Lung (tissue), 12 donors: ENCODE data around the gene CHST9. TPM values are rescaled to one million over a fixed set of nuclear protein-coding genes. Genes with fewer than 3 reads are reported as not detected.
"Not testable (repeated sequence)": the region's sequence is repeated elsewhere in the genome, so short reads cannot be mapped to it uniquely, and the experiment has no call there.

Experiments used
- ATAC-seq: fragments of 200-7000 bp; cut with Tn5 transposase; one replicate; pipeline ENCODE4 v1.9.1; 2020; ENCODE audit warnings: moderate number of reproducible peaks; ENCODE audit not compliant: insufficient read depth, low FRiP score
- DNase-seq, 3 donors: peaks; one replicate each; pipeline ENCODE4 v3.0.0-alpha.2; 2013 to 2017
- H3K27ac ChIP-seq, 2 donors: one replicate each; pipeline ENCODE4 v1.5.1; 2013; ENCODE audit warnings: mild to moderate bottlenecking in 2 of 2, moderate library complexity in 2 of 2, control low read depth in 1 of 2, inconsistent platforms in 1 of 2, low read depth in 1 of 2, low read length in 1 of 2
- H3K27me3 ChIP-seq, 3 donors: one replicate each; pipeline ENCODE4 v1.5.1; 2013; ENCODE audit warnings: low read length in 2 of 3; ENCODE audit not compliant: control insufficient read depth in 3 of 3, insufficient read depth in 3 of 3
- H3K36me3 ChIP-seq, 4 donors: one replicate each; pipeline ENCODE4 v1.5.1; 2013; ENCODE audit warnings: low read length in 4 of 4, mild to moderate bottlenecking in 1 of 4, moderate library complexity in 1 of 4; ENCODE audit not compliant: control insufficient read depth in 4 of 4, insufficient read depth in 4 of 4
- H3K4me1 ChIP-seq, 5 donors: one replicate each; pipeline ENCODE4 v1.5.1; 2013; ENCODE audit warnings: low read length in 5 of 5, mild to moderate bottlenecking in 2 of 5, moderate library complexity in 1 of 5; ENCODE audit not compliant: control insufficient read depth in 5 of 5, insufficient read depth in 5 of 5
- H3K4me3 ChIP-seq: one replicate; pipeline ENCODE4 v1.5.1; 2013; ENCODE audit warnings: mild to moderate bottlenecking, control low read depth, moderate library complexity
- H3K9ac ChIP-seq, 2 donors: one replicate each; pipeline ENCODE4 v1.5.1; 2013; ENCODE audit warnings: low read length in 2 of 2, control low read depth in 1 of 2; ENCODE audit not compliant: insufficient read depth in 1 of 2
- H3K9me3 ChIP-seq, 4 donors: one replicate each; pipeline ENCODE4 v1.5.1; 2013; ENCODE audit warnings: low read length in 3 of 4, mild to moderate bottlenecking in 1 of 4, moderate library complexity in 1 of 4; ENCODE audit not compliant: control insufficient read depth in 4 of 4, insufficient read depth in 3 of 4
- WGBS, 2 donors: extraction: QIAGEN DNeasy Blood & Tissue Kit; methylation state at CpG; one replicate each; pipeline ENCODE4 v1.1.7; 2013; 5-methylcytosine and 5-hydroxymethylcytosine counted together
- polyA plus RNA-seq, 2 donors: library from polyadenylated mRNA; stranded (reverse); fragments of 200-250 nt; gene quantifications; one replicate each; pipeline ENCODE4 v1.2.1, GENCODE V29; 2013
- total RNA-seq, 2 donors: library from RNA; depleted of rRNA in 1 of 2; stranded (reverse); fragments of >200 nt in 1 of 2; gene quantifications; one replicate each; pipeline ENCODE4 v1.2.1, GENCODE V29; 2014 to 2021
- TF ChIP-seq, protein P1 (sequence below): IDR thresholded peaks from 2 replicates; pipeline ENCODE4 v1.5.1; 2012; ENCODE audit warnings: mild to moderate bottlenecking; ENCODE audit errors: control extremely low read depth, extremely low read depth
- donor health status: control.
- donor health status: control.
- donor health status: Bipolar disorder and iron deficiency.
- donor health status: healthy.
- donor health status: DM: yes; HTN: yes; CAD: no.

The CHST9 gene
- total and polyA plus RNA-seq, 4 donors = 2.9 to 19.6 (median 9.8) TPM

DNA sequence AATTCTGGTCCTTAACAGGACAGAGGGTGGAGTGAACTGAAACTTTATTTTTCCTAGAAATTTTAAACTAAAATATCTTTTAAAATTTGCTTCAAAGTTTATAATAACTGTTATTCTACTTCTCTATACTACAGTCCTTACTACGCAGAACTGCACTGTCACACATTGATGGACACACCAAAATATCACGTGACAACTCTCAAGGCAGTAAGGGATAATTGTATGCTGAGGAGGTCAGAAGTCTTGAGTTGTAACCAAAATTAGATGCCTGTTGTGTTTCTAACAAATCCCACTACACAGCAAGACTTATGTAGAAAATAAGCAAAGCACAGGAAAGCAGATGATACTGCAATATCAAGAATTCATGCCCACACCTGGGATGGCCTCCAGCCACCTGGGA, 76.3 kb downstream of the CHST9 start:
- 79 to 93% methylated on average over 2 of the region's 2 CpGs for WGBS, 2 donors
- Histone ChIP-seq H3K36me3 (no peaks in the 10 kb centered on the region), H3K9me3 (peaks cover 0 to 4% (median under 1%) of the 10 kb centered on the region in 4 donors), H3K27me3 (no peaks in the 10 kb centered on the region), H3K9ac (no peak overlapping the region), H3K4me3 (no peak overlapping the region), H3K4me1 (no peaks in the 10 kb centered on the region), H3K27ac (no peak overlapping the region)
- ATAC-seq = no peak
- TF ChIP-seq, protein P1, sequence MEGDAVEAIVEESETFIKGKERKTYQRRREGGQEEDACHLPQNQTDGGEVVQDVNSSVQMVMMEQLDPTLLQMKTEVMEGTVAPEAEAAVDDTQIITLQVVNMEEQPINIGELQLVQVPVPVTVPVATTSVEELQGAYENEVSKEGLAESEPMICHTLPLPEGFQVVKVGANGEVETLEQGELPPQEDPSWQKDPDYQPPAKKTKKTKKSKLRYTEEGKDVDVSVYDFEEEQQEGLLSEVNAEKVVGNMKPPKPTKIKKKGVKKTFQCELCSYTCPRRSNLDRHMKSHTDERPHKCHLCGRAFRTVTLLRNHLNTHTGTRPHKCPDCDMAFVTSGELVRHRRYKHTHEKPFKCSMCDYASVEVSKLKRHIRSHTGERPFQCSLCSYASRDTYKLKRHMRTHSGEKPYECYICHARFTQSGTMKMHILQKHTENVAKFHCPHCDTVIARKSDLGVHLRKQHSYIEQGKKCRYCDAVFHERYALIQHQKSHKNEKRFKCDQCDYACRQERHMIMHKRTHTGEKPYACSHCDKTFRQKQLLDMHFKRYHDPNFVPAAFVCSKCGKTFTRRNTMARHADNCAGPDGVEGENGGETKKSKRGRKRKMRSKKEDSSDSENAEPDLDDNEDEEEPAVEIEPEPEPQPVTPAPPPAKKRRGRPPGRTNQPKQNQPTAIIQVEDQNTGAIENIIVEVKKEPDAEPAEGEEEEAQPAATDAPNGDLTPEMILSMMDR = no peak
- no peak for DNase-seq

DNA sequence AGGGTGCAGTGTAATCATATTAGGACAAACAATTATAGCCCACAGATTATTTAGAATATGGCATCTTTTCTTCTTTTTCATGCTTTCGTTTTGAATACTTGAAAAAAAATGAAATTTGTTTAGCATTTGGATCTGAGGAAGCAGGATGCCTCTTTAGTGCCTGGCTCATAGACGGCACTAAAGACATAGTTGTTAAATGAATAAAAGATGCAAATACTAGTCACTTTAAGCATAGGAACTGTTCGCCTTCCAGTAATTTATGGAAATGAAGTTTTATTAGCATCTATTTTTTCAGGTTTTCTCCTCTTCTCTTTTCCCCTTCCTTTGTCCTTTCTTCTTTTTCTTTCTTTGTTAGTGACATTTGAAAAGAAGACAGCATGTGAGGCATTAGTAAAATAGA, 80.4 kb downstream of the CHST9 start:
- no peaks in the 10 kb centered on the region for H3K4me1 ChIP-seq
- H3K27ac ChIP-seq = no peak overlapping the region
- H3K36me3 ChIP-seq = no peaks in the 10 kb centered on the region
- H3K9me3 ChIP-seq = peaks cover 0 to 4% (median 2%) of the 10 kb centered on the region in 4 donors
- H3K27me3 ChIP-seq = no peaks in the 10 kb centered on the region
- no peak overlapping the region for H3K4me3 ChIP-seq
- no peak overlapping the region for H3K9ac ChIP-seq
- DNase-seq = no peak
- TF ChIP-seq, protein P1 = no peak
- ATAC-seq = no peak
- 73 to 77% methylated on average over 3 of the region's 3 CpGs for WGBS, 2 donors

DNA sequence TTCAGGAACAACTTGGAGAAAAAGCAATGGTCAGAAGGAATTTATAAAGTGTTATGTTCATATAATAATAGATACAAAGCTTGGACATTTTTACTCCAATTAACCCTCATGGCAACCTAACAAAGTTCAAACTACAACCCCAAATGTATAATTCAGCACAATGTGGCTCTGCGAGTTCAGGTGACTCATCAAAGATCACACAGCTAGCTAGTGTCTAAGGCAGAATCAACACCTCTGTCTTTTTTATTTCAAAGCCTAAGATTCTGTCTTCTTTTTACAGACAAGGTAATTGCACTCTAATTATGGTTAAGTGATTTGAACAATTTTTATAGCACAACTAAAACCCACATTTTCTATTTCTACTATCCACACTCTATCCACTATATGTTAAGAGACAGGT, 90.5 kb downstream of the CHST9 start:
- Histone ChIP-seq H3K9ac (no peak overlapping the region), H3K4me1 (no peaks in the 10 kb centered on the region), H3K4me3 (no peak overlapping the region), H3K9me3 (peaks cover 0 to 3% (median 0%) of the 10 kb centered on the region in 4 donors), H3K27me3 (no peaks in the 10 kb centered on the region), H3K36me3 (peaks cover 0 to 1% (median 0%) of the 10 kb centered on the region in 4 donors), H3K27ac (no peak overlapping the region)
- WGBS, 2 donors = 85% methylated on average over 1 of the region's 1 CpG
- TF ChIP-seq, protein P1 = no peak
- DNase-seq (no peak), ATAC-seq (no peak)

DNA sequence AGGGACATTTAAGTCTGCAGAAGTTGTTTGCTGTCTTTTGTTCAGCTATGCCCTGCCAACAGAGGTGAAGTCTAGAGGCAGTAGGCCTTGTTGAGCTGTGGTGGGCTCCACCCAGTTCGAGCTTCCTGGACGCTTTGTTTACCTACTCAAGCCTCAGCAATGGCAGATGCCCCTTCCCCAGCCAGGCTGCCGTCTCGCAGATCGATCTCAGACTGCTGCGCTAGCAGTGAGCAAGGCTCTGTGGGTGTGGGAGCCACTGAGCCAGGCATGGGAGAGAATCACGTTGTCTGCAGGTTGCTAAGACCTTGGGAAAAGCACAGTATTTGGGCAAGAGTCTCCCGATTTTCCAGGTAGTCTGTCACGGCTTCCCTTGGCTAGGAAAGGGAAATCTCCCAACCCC, 91.8 kb downstream of the CHST9 start:
- 73 to 79% methylated on average over 9 of the region's 9 CpGs for WGBS, 2 donors
- not testable (repeated sequence) for H3K9ac ChIP-seq, H3K27me3 ChIP-seq, H3K27ac ChIP-seq, H3K9me3 ChIP-seq, H3K4me3 ChIP-seq, H3K4me1 ChIP-seq, ATAC-seq, H3K36me3 ChIP-seq, DNase-seq
